ENCODE measurements around the gene ATXN1.

Gene ATXN1

GRCh38 chr6:16473908-16474771 lies 287.1 kb downstream of the ATXN1 start:
- TF ChIP-seq CTCF (IDR thresholded peaks at IDR 0.05; ENCODE audit: control extremely low read depth, extremely low read depth, low read depth, missing control alignments) = no peak
- ChIA-PET POLR2A (interaction anchor here (0.5 to 1.2 kb wide), 4 partner anchors 17 to 54 kb away, joined by 3 to 7 read pairs (median 4); no protein-coding TSS in a partner anchor), CTCF (interaction anchor here (0.7 to 1.5 kb wide), 9 partner anchors 10 to 289 kb away, joined by 3 to 10 read pairs (median 4); no protein-coding TSS in a partner anchor)
- no peak for DNase-seq (ENCODE audit: extremely low spot score)

GRCh38 chr6:16473184-16473907 lies 287.9 kb downstream of the ATXN1 start:
- ChIA-PET POLR2A (interaction anchor here (1.2 kb wide), 1 partner anchor 53 kb away, joined by 7 read pairs; no protein-coding TSS in a partner anchor), CTCF (interaction anchor here (1.0 to 2.1 kb wide), 9 partner anchors 8 to 290 kb away, joined by 3 to 10 read pairs (median 4); no protein-coding TSS in a partner anchor)
- DNase-seq (ENCODE audit: extremely low spot score) = no peak
- TF ChIP-seq CTCF (IDR thresholded peaks at IDR 0.05; ENCODE audit: control extremely low read depth, extremely low read depth, low read depth, missing control alignments) = no peak

GRCh38 chr6:16472349-16473069 lies 288.8 kb downstream of the ATXN1 start:
- POLR2A ChIA-PET = no interaction called here
- DNase-seq (ENCODE audit: extremely low spot score) = no peak

GRCh38 chr6:16471910-16472297 lies 289.4 kb downstream of the ATXN1 start:
- TF ChIP-seq CTCF (IDR thresholded peaks at IDR 0.05; ENCODE audit: control extremely low read depth, extremely low read depth, low read depth, missing control alignments) = no peak
- no peak for DNase-seq (ENCODE audit: extremely low spot score)
- CTCF ChIA-PET = interaction anchor here (1.1 to 2.1 kb wide), 7 partner anchors 9 to 291 kb away, joined by 3 to 9 read pairs (median 5); no protein-coding TSS in a partner anchor
- POLR2A ChIA-PET = no interaction called here

More at GRCh38 chr6:16472349-16473069, 288.8 kb downstream of the ATXN1 start:
- CTCF ChIA-PET = interaction anchor here (1.1 to 2.1 kb wide), 5 partner anchors 8 to 291 kb away, joined by 3 to 9 read pairs (median 5); no protein-coding TSS in a partner anchor
- TF ChIP-seq CTCF (IDR thresholded peaks at IDR 0.05; ENCODE audit: control extremely low read depth, extremely low read depth, low read depth, missing control alignments) = no peak

GRCh38 chr6:16471222-16471909 lies 289.9 kb downstream of the ATXN1 start:
- TF ChIP-seq CTCF (IDR thresholded peaks at IDR 0.05; ENCODE audit: control extremely low read depth, extremely low read depth, low read depth, missing control alignments) = no peak
- ChIA-PET CTCF (interaction anchor here (0.9 to 2.2 kb wide), 11 partner anchors 10 to 292 kb away, joined by 3 to 9 read pairs (median 5); no protein-coding TSS in a partner anchor), POLR2A (interaction anchor here (0.6 kb wide), 1 partner anchor 396 kb away, joined by 4 read pairs; no protein-coding TSS in a partner anchor)
- no peak for DNase-seq (ENCODE audit: extremely low spot score)

Measured in GM10248 (cell line).